Tibial nerve (tissue), 4 donors: ENCODE measurements around the gene PSME1. TPM values are rescaled to one million over a fixed set of nuclear protein-coding genes. Genes with fewer than 3 reads are reported as not detected.
A peak's percentile ranks its signal among the peaks of the same experiment; 100 is the strongest.

Experiments
- DNase-seq, 2 donors: peaks; one replicate each; pipeline ENCODE4 v3.0.0-alpha.2; 2019; ENCODE audit warnings: low spot score in 2 of 2
- H3K27ac ChIP-seq, 4 donors: fragments of 200-600 bp; sonication (generic) in 3 of 4; one replicate each; pipeline ENCODE4 v1.5.1; 2017 to 2019; ENCODE audit warnings: mild to moderate bottlenecking in 1 of 4
- H3K27me3 ChIP-seq, 2 donors: fragments of 200-600 bp; sonication (generic) in 1 of 2; one replicate each; pipeline versions ENCODE4 v1.5.1 to v1.6.0; 2017 to 2019
- H3K36me3 ChIP-seq, 3 donors: fragments of 200-600 bp; sonication (generic); one replicate each; pipeline ENCODE4 v1.5.1; 2018 to 2019
- H3K4me1 ChIP-seq, 4 donors: fragments of 200-600 bp; sonication (generic) in 3 of 4; one replicate each; pipeline ENCODE4 v1.5.1; 2017 to 2019
- H3K4me3 ChIP-seq, 4 donors: fragments of 200-600 bp; sonication (generic) in 3 of 4; one replicate each; pipeline ENCODE4 v1.5.1; 2017 to 2019; ENCODE audit warnings: mild to moderate bottlenecking in 1 of 4, moderate library complexity in 1 of 4
- H3K9me3 ChIP-seq, 4 donors: fragments of 200-600 bp; sonication (generic) in 3 of 4; one replicate each; pipeline ENCODE4 v1.5.1; 2017 to 2019
- CTCF ChIP-seq, 5 experiments: fragments of 200-600 bp in 3 of 5; fragments of 450-650 bp in 2 of 5; sonication (generic) in 3 of 5; IDR thresholded peaks; one replicate each; pipeline ENCODE4 v1.5.1; 2016 to 2019; ENCODE audit warnings: antibody characterized with exemption in 5 of 5, mild to moderate bottlenecking in 3 of 5, moderate library complexity in 2 of 5
- EP300 ChIP-seq, 2 donors: sonication (generic); formaldehyde crosslinking; IDR thresholded peaks; one replicate each; pipeline ENCODE4 v1.6.1; 2017; ENCODE audit warnings: antibody characterized with exemption in 2 of 2, mild to moderate bottlenecking in 1 of 2
- POLR2A ChIP-seq, 2 donors: fragments of 450-650 bp; IDR thresholded peaks; one replicate each; pipeline ENCODE4 v1.6.1; 2017; ENCODE audit warnings: antibody characterized with exemption in 2 of 2, mild to moderate bottlenecking in 2 of 2, moderate library complexity in 2 of 2
- WGBS, 2 donors: methylation state at CpG; one replicate each; pipeline ENCODE4 v1.1.5; 2018; 5-methylcytosine and 5-hydroxymethylcytosine counted together
- total RNA-seq, 4 donors: library from RNA; depleted of rRNA; stranded (reverse); fragments of >200 nt; gene quantifications; one replicate each; pipeline ENCODE4 v1.1.0, GENCODE V29; 2016

The PSME1 gene
- total RNA-seq, 4 donors from 2014 or later, result 96.9 to 130 (median 110) TPM

DNA sequence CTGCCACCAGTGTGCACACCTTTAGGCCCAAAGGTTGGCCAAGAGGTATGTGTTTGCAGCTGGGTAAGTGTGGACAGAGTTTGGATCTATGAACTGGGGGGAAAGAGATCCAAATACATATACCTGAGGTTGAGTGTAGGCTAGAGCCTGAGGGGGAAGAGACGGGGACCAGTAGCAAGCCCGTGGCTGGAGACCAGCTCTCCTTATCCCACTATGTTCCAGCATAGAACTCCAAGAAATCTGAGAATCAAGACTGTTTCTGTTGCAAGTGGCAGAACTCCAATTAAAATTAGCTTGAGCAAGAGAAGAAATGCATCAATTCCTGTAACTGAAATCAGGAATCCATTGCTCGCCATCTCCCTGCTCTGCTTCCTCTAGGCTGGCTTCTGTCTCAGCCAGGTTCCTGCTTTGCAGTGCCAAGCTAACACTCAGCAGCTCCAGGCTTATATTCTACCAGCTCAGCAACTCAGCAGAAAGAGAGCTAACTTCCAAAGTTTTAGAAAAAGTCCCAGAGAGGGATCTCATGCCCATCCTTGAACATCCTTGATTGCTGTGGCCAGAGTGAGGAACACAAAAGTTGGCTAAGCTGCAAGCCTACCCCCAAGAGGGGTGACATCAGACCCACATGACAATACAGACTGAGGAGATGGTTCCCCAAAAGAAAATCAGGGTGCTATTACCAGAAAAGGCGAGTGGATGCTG lies 43.3 kb upstream of the PSME1 start:
- WGBS, 2 donors, result 79 to 82% methylated on average over 4 of the region's 4 CpGs
- Histone ChIP-seq H3K4me3 (no peak overlapping the region), H3K9me3 (no peaks in the 10 kb centered on the region), H3K27me3 (no peaks in the 10 kb centered on the region), H3K36me3 (peaks cover 0 to 2% (median 0%) of the 10 kb centered on the region in 3 donors), H3K4me1 (peaks cover 0 to 33% (median 12%) of the 10 kb centered on the region in 4 donors), H3K27ac (peak overlapping the region in 3 of 4 donors; percentile 93 to 98 (median 93))
- TF ChIP-seq EP300 (IDR thresholded peaks at IDR 0.05), result no peak
- DNase-seq, result peak in 1 of 2 donors; percentile 20

GRCh38 chr14:24093207-24093900 lies 42.6 kb upstream of the PSME1 start:
- Histone ChIP-seq H3K4me3 (peak overlapping the region in 2 of 4 donors; percentile 76 to 98), H3K27ac (peak overlapping the region; percentile 88 to 98 (median 93)), H3K4me1 (peaks cover 0 to 33% (median 12%) of the 10 kb centered on the region in 4 donors), H3K9me3 (no peaks in the 10 kb centered on the region), H3K36me3 (peaks cover 0 to 5% (median 5%) of the 10 kb centered on the region in 3 donors), H3K27me3 (no peaks in the 10 kb centered on the region)
- 80 to 83% methylated on average over 19 of the region's 19 CpGs for WGBS, 2 donors
- no peak for TF ChIP-seq POLR2A (IDR thresholded peaks at IDR 0.05)
- no peak for TF ChIP-seq EP300 (IDR thresholded peaks at IDR 0.05)
- TF ChIP-seq CTCF (IDR thresholded peaks at IDR 0.05), result no peak
- DNase-seq, result no peak

DNA sequence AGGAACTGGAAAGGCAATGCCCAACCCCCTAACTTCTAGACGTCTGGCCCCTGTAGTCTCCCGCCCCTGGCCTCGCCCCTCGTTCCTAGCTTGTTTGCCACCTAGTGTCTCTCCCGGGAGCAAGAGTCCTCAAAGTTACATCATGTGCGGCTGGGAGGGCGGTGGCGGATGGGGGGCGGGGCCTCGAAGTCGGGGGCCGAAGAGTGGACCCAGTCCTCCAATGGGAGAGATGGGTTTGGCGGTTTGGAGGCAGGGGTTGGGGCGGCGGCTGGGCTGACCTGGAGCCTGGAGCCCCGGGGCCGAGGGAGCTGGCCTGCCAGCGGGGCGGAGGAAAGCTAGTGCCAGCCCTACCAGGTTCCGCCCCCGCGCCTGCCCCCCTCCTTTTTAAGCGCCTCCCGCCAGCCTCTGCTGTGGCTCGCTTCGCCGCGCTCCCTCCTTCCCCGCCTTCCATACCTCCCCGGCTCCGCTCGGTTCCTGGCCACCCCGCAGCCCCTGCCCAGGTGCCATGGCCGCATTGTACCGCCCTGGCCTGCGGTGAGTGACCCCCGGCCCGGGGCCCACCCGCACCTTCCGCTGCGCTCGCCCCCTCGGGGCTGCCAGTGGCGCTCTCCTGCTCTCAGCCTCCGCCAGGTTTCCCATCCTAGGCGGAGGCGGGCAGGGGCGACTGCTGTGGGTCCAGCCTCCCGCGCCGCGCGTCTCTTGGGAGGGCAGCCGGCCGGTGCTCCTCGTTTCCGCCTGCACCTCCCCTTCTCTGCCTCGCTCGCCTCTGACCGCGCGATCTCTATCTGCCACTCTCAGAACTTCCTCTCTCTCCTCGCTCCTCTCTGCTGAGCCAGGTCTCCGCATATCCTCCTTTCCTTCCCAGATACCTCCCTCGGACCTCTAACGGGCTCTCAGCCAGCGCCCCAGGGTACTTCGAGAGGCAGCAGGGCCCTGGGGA lies 41.8 kb upstream of the PSME1 start, which contains the start of gene PCK2:
TSS of gene PCK2 (plus strand) at position 411 of the 940 bp plus-strand sequence. CDS start at position 506, 95 bp downstream.
- Histone ChIP-seq H3K4me3 (peak within 1 kb of the TSS; percentile 67 to 98 (median 84)), H3K36me3 (peaks cover 0 to 13% (median 7%) of the 10 kb centered on the region in 3 donors), H3K9me3 (no peaks in the 10 kb centered on the region), H3K27me3 (no peaks in the 10 kb centered on the region), H3K27ac (peak within 1 kb of the TSS; percentile 88 to 98 (median 93)), H3K4me1 (peaks cover 0 to 33% (median 12%) of the 10 kb centered on the region in 4 donors)
- TF ChIP-seq EP300 (IDR thresholded peaks at IDR 0.05), result peak in 1 of 2 donors; percentile 78
- TF ChIP-seq CTCF (IDR thresholded peaks at IDR 0.05), result peak in 3 of 5 experiments; percentile 21 to 43 (median 30)
- TF ChIP-seq POLR2A (IDR thresholded peaks at IDR 0.05), result peak in 1 of 2 donors; percentile 63
- peak; percentile 90 to 91 for DNase-seq
- WGBS, 2 donors, result 1% methylated on average over 61 to 68 of the region's 68 CpGs

DNA sequence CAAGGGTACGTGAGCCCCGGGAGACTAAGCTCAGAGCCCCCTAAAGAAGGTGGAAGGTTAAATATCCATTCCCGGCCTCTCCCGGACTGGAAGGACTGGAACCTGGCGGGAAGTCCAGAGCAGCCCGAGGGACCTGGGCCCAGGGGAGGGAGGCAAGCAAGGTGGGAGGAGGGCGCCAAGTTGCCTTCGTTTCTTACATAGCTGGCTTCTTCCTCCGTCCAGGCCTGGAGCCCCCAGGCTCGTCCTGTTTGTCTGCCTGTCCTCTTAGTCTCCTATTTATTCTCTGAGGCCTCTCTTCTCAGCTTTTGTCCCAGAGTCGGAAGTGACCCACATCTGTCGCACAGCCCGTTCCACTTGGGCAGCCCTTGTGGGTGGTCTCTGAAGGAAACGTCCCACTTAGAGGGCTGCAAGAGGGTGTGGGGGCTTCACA lies 41.1 kb upstream of the PSME1 start:
- DNase-seq, result no peak
- TF ChIP-seq EP300 (IDR thresholded peaks at IDR 0.05) (no peak), CTCF (IDR thresholded peaks at IDR 0.05) (no peak), POLR2A (IDR thresholded peaks at IDR 0.05) (no peak)
- peak overlapping the region; percentile 67 to 98 (median 84) for H3K4me3 ChIP-seq
- peak overlapping the region; percentile 88 to 98 (median 93) for H3K27ac ChIP-seq
- peaks cover 0 to 20% (median 13%) of the 10 kb centered on the region in 3 donors for H3K36me3 ChIP-seq
- no peaks in the 10 kb centered on the region for H3K9me3 ChIP-seq
- no peaks in the 10 kb centered on the region for H3K27me3 ChIP-seq
- WGBS, 2 donors, result 16 to 29% methylated on average over 13 to 14 of the region's 14 CpGs
- peaks cover 0 to 33% (median 12%) of the 10 kb centered on the region in 4 donors for H3K4me1 ChIP-seq
